Activated CD8-positive, alpha-beta memory T cell treated with anti-CD3 and anti-CD28 coated beads for 1 hour (primary cell): ENCODE data around the gene SMTN.

ENCODE experiments used
- DNase-seq, 2 donors: peaks; one replicate each; pipeline ENCODE4 v3.0.0-alpha.2; 2020; ENCODE audit warnings: low read depth in 1 of 2; ENCODE audit errors: extremely low read depth in 1 of 2

Gene SMTN

GRCh38 chr22:31125521-31126117 lies 44.5 kb downstream of the SMTN start:
- DNase-seq: no peak

GRCh38 chr22:31126128-31126868 lies 45.2 kb downstream of the SMTN start:
- no peak for DNase-seq

GRCh38 chr22:31126869-31127175 lies 45.7 kb downstream of the SMTN start:
- DNase-seq: no peak

GRCh38 chr22:31127181-31127772 lies 46.2 kb downstream of the SMTN start:
- no peak for DNase-seq

- no peak for DNase-seq
These were observed 47.0 kb downstream of the SMTN start for GRCh38 chr22:31128156-31128555.

GRCh38 chr22:31130873-31131272 lies 49.8 kb downstream of the SMTN start:
- DNase-seq: no peak

- DNase-seq: no peak
These were observed 52.8 kb downstream of the SMTN start for GRCh38 chr22:31133911-31134310.

- DNase-seq: no peak
These were observed 53.6 kb downstream of the SMTN start for GRCh38 chr22:31134688-31135087.

GRCh38 chr22:31135706-31136105 lies 54.6 kb downstream of the SMTN start:
- no peak for DNase-seq

GRCh38 chr22:31136155-31136554 lies 55.0 kb downstream of the SMTN start:
- no peak for DNase-seq

- no peak for DNase-seq
These were observed 55.6 kb downstream of the SMTN start for GRCh38 chr22:31136711-31137110.

GRCh38 chr22:31137721-31138120 lies 56.6 kb downstream of the SMTN start:
- DNase-seq: no peak

GRCh38 chr22:31138126-31138525 lies 57.0 kb downstream of the SMTN start:
- DNase-seq: no peak

GRCh38 chr22:31139066-31139465 lies 57.9 kb downstream of the SMTN start:
- DNase-seq: no peak

- DNase-seq: no peak
These were observed 59.0 kb downstream of the SMTN start, which contains the start of gene PLA2G3 for GRCh38 chr22:31139866-31140716. TSS of gene PLA2G3 (minus strand) at chr22:31140508. CDS start at chr22:31140354, 154 bp downstream.

GRCh38 chr22:31140746-31141145 lies 59.6 kb downstream of the SMTN start:
- no peak for DNase-seq

GRCh38 chr22:31141551-31141950 lies 60.4 kb downstream of the SMTN start:
- DNase-seq: no peak

GRCh38 chr22:31142285-31142684 lies 61.2 kb downstream of the SMTN start:
- DNase-seq: no peak

- no peak for DNase-seq
These were observed 61.9 kb downstream of the SMTN start for GRCh38 chr22:31143038-31143437.

- no peak for DNase-seq
These were observed 62.4 kb downstream of the SMTN start for GRCh38 chr22:31143537-31143936.

- DNase-seq: no peak
These were observed 63.1 kb downstream of the SMTN start for GRCh38 chr22:31144223-31144622.
